Neural progenitor cell (in vitro differentiated cells): ENCODE measurements around the gene CNOT4. TPM values are rescaled to one million over a fixed set of nuclear protein-coding genes. Genes with fewer than 3 reads are reported as not detected.

Experiments used
- DNase-seq: peaks from one replicate; pipeline ENCODE4 v3.0.0-alpha.2; 2016; ENCODE audit warnings: low spot score
- H2AFZ ChIP-seq: fragments of 200-600 bp; sonication (generic); replicated peaks from 2 replicates; pipeline ENCODE4 v1.6.1; 2016; ENCODE audit warnings: antibody characterized with exemption
- H3F3A ChIP-seq: fragments of 200-600 bp; sonication (generic); 2 replicates; pipeline ENCODE4 v1.6.1; 2016; ENCODE audit warnings: antibody characterized with exemption, low read depth
- H3K27ac ChIP-seq: fragments of 200-600 bp; sonication (generic); 2 replicates; pipeline ENCODE4 v1.5.1; 2016; ENCODE audit warnings: mild to moderate bottlenecking
- H3K27me3 ChIP-seq: fragments of 200-600 bp; sonication (generic); 2 replicates; pipeline ENCODE4 v1.6.1; 2016; ENCODE audit warnings: mild to moderate bottlenecking, moderate library complexity
- H3K36me3 ChIP-seq: fragments of 200-600 bp; sonication (generic); 2 replicates; pipeline ENCODE4 v1.5.1; 2016
- H3K4me1 ChIP-seq: fragments of 200-600 bp; sonication (generic); 2 replicates; pipeline ENCODE4 v1.6.1; 2016; ENCODE audit warnings: mixed run types
- H3K4me2 ChIP-seq: fragments of 200-600 bp; sonication (generic); 2 replicates; pipeline ENCODE4 v1.6.1; 2016
- H3K4me3 ChIP-seq: fragments of 200-600 bp; sonication (generic); 2 replicates; pipeline ENCODE4 v1.5.1; 2016
- H3K79me2 ChIP-seq: fragments of 200-600 bp; sonication (generic); 2 replicates; pipeline ENCODE4 v1.6.1; 2016; ENCODE audit warnings: low read depth
- H3K9ac ChIP-seq: fragments of 200-600 bp; sonication (generic); 2 replicates; pipeline ENCODE4 v1.6.1; 2016
- H3K9me3 ChIP-seq: fragments of 200-600 bp; sonication (generic); 2 replicates; pipeline ENCODE4 v1.5.1; 2016; ENCODE audit warnings: low read depth
- H4K20me1 ChIP-seq: fragments of 200-600 bp; sonication (generic); 2 replicates; pipeline ENCODE4 v1.6.1; 2016; ENCODE audit warnings: low read depth
- H3K27ac Mint-ChIP-seq: 3 replicates; pipeline ENCODE4 v1.8.0; 2021; ENCODE audit warnings: mixed read lengths
- H3K27me3 Mint-ChIP-seq: 2 replicates; pipeline ENCODE4 v1.8.0; 2022; ENCODE audit warnings: low read depth, mild to moderate bottlenecking, inconsistent platforms, moderate library complexity, mixed read lengths; ENCODE audit not compliant: insufficient read depth
- H3K36me3 Mint-ChIP-seq: 3 replicates; pipeline ENCODE4 v1.8.0; 2021; ENCODE audit warnings: mixed read lengths
- H3K4me1 Mint-ChIP-seq: 3 replicates; pipeline ENCODE4 v1.8.0; 2021; ENCODE audit warnings: mixed read lengths
- H3K4me3 Mint-ChIP-seq: 3 replicates; pipeline ENCODE4 v1.8.0; 2021; ENCODE audit warnings: mild to moderate bottlenecking, moderate library complexity, mixed read lengths
- H3K9me3 Mint-ChIP-seq: 3 replicates; pipeline ENCODE4 v1.8.0; 2020; ENCODE audit warnings: mixed read lengths
- CTCF ChIP-seq: fragments of 200-600 bp; sonication (generic); IDR thresholded peaks from 2 replicates; pipeline ENCODE4 v1.5.1; 2017; ENCODE audit warnings: antibody characterized with exemption, mild to moderate bottlenecking
- EZH2 ChIP-seq: fragments of 200-600 bp; sonication (generic); IDR thresholded peaks from 2 replicates; pipeline ENCODE4 v1.6.1; 2017; ENCODE audit warnings: antibody characterized with exemption, mild to moderate bottlenecking, moderate library complexity
- EZH2phosphoT487 ChIP-seq: fragments of 200-600 bp; sonication (generic); IDR thresholded peaks from 2 replicates; pipeline ENCODE4 v1.6.1; 2017; ENCODE audit warnings: antibody characterized with exemption
- total RNA-seq: library from RNA; depleted of rRNA; stranded (reverse); fragments of >200 nt; gene quantifications from 2 replicates; pipeline ENCODE4 v1.2.3, GENCODE V29; 2015; ENCODE audit warnings: low replicate concordance

Gene CNOT4
- total RNA-seq, 1 donor from 2014 or later: 21.4 TPM

GRCh38 chr7:135380351-135380750 is 129.6 kb downstream of the CNOT4 start:
- Histone ChIP-seq H3K9me3 (no peaks in the 10 kb centered on the region), H3K9ac (no peak overlapping the region), H3F3A (no peaks in the 10 kb centered on the region), H3K36me3 (no peaks in the 10 kb centered on the region), H3K27me3 (no peaks in the 10 kb centered on the region), H3K4me3 (no peak overlapping the region), H3K79me2 (no peaks in the 10 kb centered on the region), H3K4me2 (peak overlapping the region; percentile 4), H3K27ac (no peak overlapping the region), H3K4me1 (peaks cover 20% of the 10 kb centered on the region), H4K20me1 (peaks cover 12% of the 10 kb centered on the region), H2AFZ (no peak overlapping the region)
- peak; percentile 33 for DNase-seq
- Mint-ChIP-seq H3K4me1 (peaks cover 22% of the 10 kb centered on the region), H3K4me3 (no peak overlapping the region), H3K36me3 (peaks cover 2% of the 10 kb centered on the region), H3K9me3 (no peaks in the 10 kb centered on the region), H3K27ac (no peak overlapping the region), H3K27me3 (no peaks in the 10 kb centered on the region)
- TF ChIP-seq CTCF (no peak), EZH2 (no peak), EZH2phosphoT487 (no peak)

- no peaks in the 10 kb centered on the region for H3K9me3 Mint-ChIP-seq
- Histone ChIP-seq H3K4me2 (no peak overlapping the region), H3K79me2 (no peaks in the 10 kb centered on the region), H3K9me3 (no peaks in the 10 kb centered on the region), H3F3A (no peaks in the 10 kb centered on the region), H3K9ac (no peak overlapping the region), H3K27ac (no peak overlapping the region), H3K4me1 (peaks cover 20% of the 10 kb centered on the region), H2AFZ (no peak overlapping the region), H3K4me3 (no peak overlapping the region), H4K20me1 (peaks cover 12% of the 10 kb centered on the region), H3K27me3 (no peaks in the 10 kb centered on the region), H3K36me3 (no peaks in the 10 kb centered on the region)
- no peaks in the 10 kb centered on the region for H3K27me3 Mint-ChIP-seq
- H3K36me3 Mint-ChIP-seq: peaks cover 5% of the 10 kb centered on the region
- DNase-seq: no peak
- TF ChIP-seq CTCF (no peak), EZH2phosphoT487 (no peak), EZH2 (no peak)
- H3K27ac Mint-ChIP-seq: no peak overlapping the region
- no peak overlapping the region for H3K4me3 Mint-ChIP-seq
- H3K4me1 Mint-ChIP-seq: peaks cover 22% of the 10 kb centered on the region
Measured at GRCh38 chr7:135377171-135377570, 132.7 kb downstream of the CNOT4 start.

- no peak overlapping the region for H2AFZ ChIP-seq
- no peaks in the 10 kb centered on the region for H3F3A ChIP-seq
- H3K36me3 ChIP-seq: no peaks in the 10 kb centered on the region
- Mint-ChIP-seq H3K27ac (no peak overlapping the region), H3K4me1 (peaks cover 17% of the 10 kb centered on the region), H3K27me3 (no peaks in the 10 kb centered on the region), H3K36me3 (peaks cover 5% of the 10 kb centered on the region), H3K4me3 (no peak overlapping the region), H3K9me3 (no peaks in the 10 kb centered on the region)
- no peak overlapping the region for H3K4me2 ChIP-seq
- peaks cover 11% of the 10 kb centered on the region for H3K4me1 ChIP-seq
- H3K79me2 ChIP-seq: no peaks in the 10 kb centered on the region
- H3K9ac ChIP-seq: no peak overlapping the region
- no peaks in the 10 kb centered on the region for H3K9me3 ChIP-seq
- no peak overlapping the region for H3K4me3 ChIP-seq
- peaks cover 10% of the 10 kb centered on the region for H4K20me1 ChIP-seq
- H3K27ac ChIP-seq: no peak overlapping the region
- DNase-seq: no peak
- no peak for TF ChIP-seq CTCF
- no peak for TF ChIP-seq EZH2phosphoT487
- no peak for TF ChIP-seq EZH2
- H3K27me3 ChIP-seq: no peaks in the 10 kb centered on the region
Measured at GRCh38 chr7:135375908-135376699, 133.8 kb downstream of the CNOT4 start.
